ENCODE data around the gene ADGRV1.
"Not testable (repeated sequence)": the region's sequence is repeated elsewhere in the genome, so short reads cannot be mapped to it uniquely, and the experiment has no call there.

ADGRV1 gene

GRCh38 chr5:91030521-91031401 lies 472.2 kb downstream of the ADGRV1 start:
- no peaks in the 10 kb centered on the region for H3K9me3 ChIP-seq
- in situ Hi-C loops (cut with MboI; ENCODE audit: low sequenced_read_pairs): no loop called here
- no peak for DNase-seq (ENCODE audit: low spot score in 2 of 2)
- no peak overlapping the region for H3K4me3 ChIP-seq
- no peaks in the 10 kb centered on the region for H3K36me3 ChIP-seq (replicated peaks)
- H3K4me1 ChIP-seq: peaks cover 20% of the 10 kb centered on the region
- no peaks in the 10 kb centered on the region for H3K27me3 ChIP-seq (ENCODE audit: low read depth)

DNA sequence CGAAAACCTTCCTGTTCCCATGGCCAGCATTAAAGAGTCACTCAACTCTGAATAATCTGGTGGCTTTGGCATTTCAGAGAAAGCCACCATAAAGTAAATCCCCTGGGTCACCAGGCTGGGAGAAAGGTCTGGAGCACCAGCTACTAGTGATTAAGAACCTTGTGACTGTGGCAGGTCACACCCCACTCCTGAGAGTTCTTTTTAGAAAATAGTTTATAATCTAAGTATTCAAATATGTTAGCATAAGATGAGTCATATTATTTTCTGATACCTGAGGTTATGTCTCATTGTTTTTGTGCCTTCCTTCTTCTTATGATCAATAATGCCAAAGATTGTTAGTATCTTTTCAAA lies 472.8 kb downstream of the ADGRV1 start:
- DNase-seq (ENCODE audit: low spot score in 2 of 2): no peak
- Histone ChIP-seq H3K36me3 (replicated peaks) (no peaks in the 10 kb centered on the region), H3K9me3 (no peaks in the 10 kb centered on the region), H3K4me1 (peaks cover 20% of the 10 kb centered on the region), H3K27me3 (ENCODE audit: low read depth) (no peaks in the 10 kb centered on the region), H3K4me3 (no peak overlapping the region)
- in situ Hi-C loops (cut with MboI; ENCODE audit: low sequenced_read_pairs): no loop called here

DNA sequence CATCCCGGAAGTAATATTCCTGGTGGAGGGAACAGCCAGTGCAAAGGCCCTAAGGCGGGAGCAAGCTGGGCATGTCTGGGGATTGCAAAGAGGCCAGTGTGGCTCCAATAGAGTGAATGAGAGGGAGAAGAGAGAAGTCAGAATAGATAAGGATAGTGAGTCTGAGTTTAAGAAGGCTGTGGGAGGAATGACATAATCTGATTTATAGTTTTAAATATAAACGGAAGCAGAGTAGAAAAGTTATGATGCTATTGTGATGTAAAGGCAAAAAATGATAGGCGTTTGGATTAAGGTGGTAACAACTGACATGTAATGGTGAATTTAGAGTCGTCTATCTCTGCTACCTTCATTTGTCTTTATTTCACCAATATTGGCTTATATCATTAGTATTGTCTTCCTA lies 473.5 kb downstream of the ADGRV1 start:
- peaks cover 16% of the 10 kb centered on the region for H3K4me1 ChIP-seq
- no peak overlapping the region for H3K4me3 ChIP-seq
- no peak for DNase-seq (ENCODE audit: low spot score in 2 of 2)
- H3K27me3 ChIP-seq (ENCODE audit: low read depth): no peaks in the 10 kb centered on the region
- H3K36me3 ChIP-seq (replicated peaks): no peaks in the 10 kb centered on the region
- H3K9me3 ChIP-seq: no peaks in the 10 kb centered on the region
- in situ Hi-C loops (cut with MboI; ENCODE audit: low sequenced_read_pairs): no loop called here

DNA sequence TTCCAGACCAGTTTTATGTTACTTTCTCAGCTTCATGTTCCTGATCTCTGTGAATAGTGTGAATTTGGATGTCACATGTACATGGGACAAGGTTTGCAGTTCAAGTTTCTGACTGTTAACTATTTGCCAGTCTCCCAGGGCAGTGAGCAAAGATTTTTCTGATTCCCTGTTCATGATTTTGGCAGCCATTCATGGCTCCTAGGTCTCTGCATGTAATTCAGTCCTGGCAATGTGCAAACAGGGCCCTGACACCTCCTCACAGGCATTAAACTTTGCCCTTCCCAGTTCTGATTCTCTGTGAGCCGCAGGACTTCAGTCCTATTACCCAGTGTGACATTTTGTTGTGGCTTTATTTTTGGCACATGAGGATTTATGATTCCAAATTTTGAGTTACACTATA lies 474.8 kb downstream of the ADGRV1 start:
- no peaks in the 10 kb centered on the region for H3K36me3 ChIP-seq (replicated peaks)
- H3K9me3 ChIP-seq: no peaks in the 10 kb centered on the region
- H3K4me3 ChIP-seq: no peak overlapping the region
- peaks cover 14% of the 10 kb centered on the region for H3K4me1 ChIP-seq
- in situ Hi-C loops (cut with MboI; ENCODE audit: low sequenced_read_pairs): no loop called here
- H3K27me3 ChIP-seq (ENCODE audit: low read depth): no peaks in the 10 kb centered on the region
- no peak for DNase-seq (ENCODE audit: low spot score in 2 of 2)

- peak; percentile 22 to 74 for DNase-seq (ENCODE audit: low spot score in 2 of 2)
- H3K27me3 ChIP-seq (ENCODE audit: low read depth): no peaks in the 10 kb centered on the region
- no peaks in the 10 kb centered on the region for H3K36me3 ChIP-seq (replicated peaks)
- no peak overlapping the region for H3K4me3 ChIP-seq
- in situ Hi-C loops (cut with MboI; ENCODE audit: low sequenced_read_pairs): no loop called here
- peaks cover 16% of the 10 kb centered on the region for H3K4me1 ChIP-seq
- no peaks in the 10 kb centered on the region for H3K9me3 ChIP-seq
Measured at GRCh38 chr5:91038180-91038808, 479.7 kb downstream of the ADGRV1 start.

- H3K36me3 ChIP-seq (replicated peaks); DNase-seq (ENCODE audit: low spot score in 2 of 2); H3K4me3 ChIP-seq; in situ Hi-C loops (cut with MboI; ENCODE audit: low sequenced_read_pairs); H3K27me3 ChIP-seq (ENCODE audit: low read depth); H3K9me3 ChIP-seq: not testable (repeated sequence)
- peaks cover 16% of the 10 kb centered on the region for H3K4me1 ChIP-seq
Measured at GRCh38 chr5:91041132-91041531, 482.5 kb downstream of the ADGRV1 start.

- no peaks in the 10 kb centered on the region for H3K36me3 ChIP-seq (replicated peaks)
- no peak for DNase-seq (ENCODE audit: low spot score in 2 of 2)
- in situ Hi-C loops (cut with MboI; ENCODE audit: low sequenced_read_pairs): no loop called here
- H3K27me3 ChIP-seq (ENCODE audit: low read depth): no peaks in the 10 kb centered on the region
- H3K4me1 ChIP-seq: peaks cover 16% of the 10 kb centered on the region
- no peak overlapping the region for H3K4me3 ChIP-seq
- no peaks in the 10 kb centered on the region for H3K9me3 ChIP-seq
Measured at GRCh38 chr5:91042247-91042935, 483.8 kb downstream of the ADGRV1 start.

DNA sequence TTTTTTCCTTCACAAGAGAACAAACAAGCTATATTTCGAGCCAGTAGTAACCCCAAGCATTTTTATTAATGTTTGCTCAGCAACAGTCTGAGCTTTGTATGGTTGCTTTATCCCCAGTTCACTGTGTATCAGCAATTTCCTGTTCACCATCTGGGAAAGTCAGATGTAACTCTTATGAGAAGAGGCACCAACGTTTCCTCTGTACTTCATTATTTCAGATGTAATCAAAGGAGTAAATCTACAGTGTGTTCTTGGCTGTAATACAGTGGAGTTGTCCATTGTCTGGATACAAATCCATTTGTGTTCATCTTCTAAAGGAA lies 484.3 kb downstream of the ADGRV1 start:
- no peak overlapping the region for H3K4me3 ChIP-seq
- DNase-seq (ENCODE audit: low spot score in 2 of 2): no peak
- in situ Hi-C loops (cut with MboI; ENCODE audit: low sequenced_read_pairs): no loop called here
- H3K9me3 ChIP-seq: no peaks in the 10 kb centered on the region
- no peaks in the 10 kb centered on the region for H3K27me3 ChIP-seq (ENCODE audit: low read depth)
- H3K36me3 ChIP-seq (replicated peaks): no peaks in the 10 kb centered on the region
- H3K4me1 ChIP-seq: peaks cover 12% of the 10 kb centered on the region

DNA sequence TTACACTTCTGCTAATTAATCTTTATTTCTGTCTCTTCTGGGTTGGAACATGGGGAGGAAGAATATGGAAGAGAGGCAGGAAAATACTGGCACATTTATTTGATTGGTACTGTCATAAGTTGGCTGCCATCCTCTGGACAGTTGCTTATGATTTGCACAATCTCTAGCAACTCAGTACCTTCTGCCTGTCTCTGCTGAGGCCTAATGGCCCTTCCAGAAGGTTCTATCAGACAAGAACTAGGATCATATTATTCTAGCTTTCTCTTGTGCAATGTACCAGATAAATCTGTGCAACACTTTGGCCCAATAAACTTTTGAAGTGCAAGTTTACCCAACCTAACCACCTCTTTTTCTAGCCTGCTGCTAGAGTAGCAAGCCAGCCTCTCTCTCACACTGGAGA lies 489.5 kb downstream of the ADGRV1 start:
- in situ Hi-C loops (cut with MboI; ENCODE audit: low sequenced_read_pairs): no loop called here
- no peaks in the 10 kb centered on the region for H3K27me3 ChIP-seq (ENCODE audit: low read depth)
- 0 out of 2 replicates have a peak, but pooled peaks cover 4% of the 10 kb centered on the region for H3K4me1 ChIP-seq
- no peaks in the 10 kb centered on the region for H3K9me3 ChIP-seq
- H3K36me3 ChIP-seq (replicated peaks): no peaks in the 10 kb centered on the region
- H3K4me3 ChIP-seq: no peak overlapping the region
- no peak for DNase-seq (ENCODE audit: low spot score in 2 of 2)

GRCh38 chr5:91049112-91049511 lies 490.5 kb downstream of the ADGRV1 start:
- DNase-seq (ENCODE audit: low spot score in 2 of 2): no peak
- Histone ChIP-seq H3K36me3 (replicated peaks) (no peaks in the 10 kb centered on the region), H3K27me3 (ENCODE audit: low read depth) (no peaks in the 10 kb centered on the region), H3K4me3 (no peak overlapping the region), H3K9me3 (no peaks in the 10 kb centered on the region), H3K4me1 (0 out of 2 replicates have a peak, but pooled peaks cover 5% of the 10 kb centered on the region)
- in situ Hi-C loops (cut with MboI; ENCODE audit: low sequenced_read_pairs): no loop called here

DNA sequence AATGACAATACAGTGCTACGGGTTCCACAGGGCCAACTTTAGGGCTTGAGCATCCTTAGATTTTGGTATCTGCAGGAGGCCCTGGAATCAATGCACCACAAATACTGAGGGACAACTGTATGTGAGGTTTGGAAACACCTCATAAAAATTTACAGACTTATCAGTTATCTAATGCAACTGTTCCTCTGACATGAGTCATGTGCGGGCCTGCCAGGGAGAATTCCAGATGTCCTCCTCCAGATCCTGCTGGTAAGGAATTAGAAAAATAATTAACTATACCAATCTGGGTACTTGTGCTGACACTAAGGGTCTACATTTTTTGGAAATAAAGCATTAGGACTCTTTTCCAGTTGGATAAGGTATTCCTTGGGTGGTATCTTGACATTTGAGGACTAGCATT lies 491.2 kb downstream of the ADGRV1 start:
- H3K4me3 ChIP-seq: no peak overlapping the region
- 0 out of 2 replicates have a peak, but pooled peaks cover 5% of the 10 kb centered on the region for H3K4me1 ChIP-seq
- no peak for DNase-seq (ENCODE audit: low spot score in 2 of 2)
- H3K9me3 ChIP-seq: no peaks in the 10 kb centered on the region
- in situ Hi-C loops (cut with MboI; ENCODE audit: low sequenced_read_pairs): no loop called here
- H3K27me3 ChIP-seq (ENCODE audit: low read depth): no peaks in the 10 kb centered on the region
- no peaks in the 10 kb centered on the region for H3K36me3 ChIP-seq (replicated peaks)

DNA sequence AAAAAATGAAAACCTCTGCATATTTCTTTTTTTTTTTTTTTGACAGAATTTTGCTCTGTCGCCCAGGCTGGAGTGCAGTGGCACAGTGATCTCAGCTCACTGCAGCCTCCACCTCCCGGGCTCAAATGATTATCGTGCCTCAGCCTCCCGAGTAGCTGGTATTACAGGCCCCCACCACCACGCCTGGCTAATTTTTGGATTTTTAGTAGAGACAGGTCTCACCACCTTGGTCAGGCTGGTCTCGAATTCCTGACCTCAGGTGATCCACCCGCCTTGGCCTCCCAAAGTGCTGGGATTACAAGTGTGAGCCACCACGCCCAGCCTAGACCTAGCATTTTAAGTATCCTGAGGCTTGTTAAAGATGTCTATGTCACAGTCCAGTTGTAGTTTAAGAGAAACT lies 493.8 kb downstream of the ADGRV1 start:
- H3K4me1 ChIP-seq; H3K9me3 ChIP-seq; DNase-seq (ENCODE audit: low spot score in 2 of 2); H3K4me3 ChIP-seq; in situ Hi-C loops (cut with MboI; ENCODE audit: low sequenced_read_pairs); H3K36me3 ChIP-seq (replicated peaks); H3K27me3 ChIP-seq (ENCODE audit: low read depth): not testable (repeated sequence)

- H3K36me3 ChIP-seq (replicated peaks): no peaks in the 10 kb centered on the region
- no peaks in the 10 kb centered on the region for H3K27me3 ChIP-seq (ENCODE audit: low read depth)
- H3K4me3 ChIP-seq: no peak overlapping the region
- no peak for DNase-seq (ENCODE audit: low spot score in 2 of 2)
- in situ Hi-C loops (cut with MboI; ENCODE audit: low sequenced_read_pairs): no loop called here
- no peaks in the 10 kb centered on the region for H3K9me3 ChIP-seq
- 0 out of 2 replicates have a peak, but pooled peaks cover 5% of the 10 kb centered on the region for H3K4me1 ChIP-seq
Measured at GRCh38 chr5:91052977-91053740, 494.6 kb downstream of the ADGRV1 start.

GRCh38 chr5:91053741-91054025 lies 495.1 kb downstream of the ADGRV1 start:
- DNase-seq (ENCODE audit: low spot score in 2 of 2): no peak
- Histone ChIP-seq H3K9me3 (no peaks in the 10 kb centered on the region), H3K4me1 (0 out of 2 replicates have a peak, but pooled peaks cover 5% of the 10 kb centered on the region), H3K27me3 (ENCODE audit: low read depth) (no peaks in the 10 kb centered on the region), H3K36me3 (replicated peaks) (no peaks in the 10 kb centered on the region), H3K4me3 (no peak overlapping the region)
- in situ Hi-C loops (cut with MboI; ENCODE audit: low sequenced_read_pairs): no loop called here
